NCI-H82 (cell line): ENCODE measurements around the gene MAP4K4.

Experiments used
- DNase-seq: peaks from one replicate; lab custom pipeline; 2025; lab: John Stamatoyannopoulos, UW

The MAP4K4 gene

GRCh38 chr2:101817481-101817880, 120.0 kb downstream of the MAP4K4 start:
- DNase-seq = no peak

DNA sequence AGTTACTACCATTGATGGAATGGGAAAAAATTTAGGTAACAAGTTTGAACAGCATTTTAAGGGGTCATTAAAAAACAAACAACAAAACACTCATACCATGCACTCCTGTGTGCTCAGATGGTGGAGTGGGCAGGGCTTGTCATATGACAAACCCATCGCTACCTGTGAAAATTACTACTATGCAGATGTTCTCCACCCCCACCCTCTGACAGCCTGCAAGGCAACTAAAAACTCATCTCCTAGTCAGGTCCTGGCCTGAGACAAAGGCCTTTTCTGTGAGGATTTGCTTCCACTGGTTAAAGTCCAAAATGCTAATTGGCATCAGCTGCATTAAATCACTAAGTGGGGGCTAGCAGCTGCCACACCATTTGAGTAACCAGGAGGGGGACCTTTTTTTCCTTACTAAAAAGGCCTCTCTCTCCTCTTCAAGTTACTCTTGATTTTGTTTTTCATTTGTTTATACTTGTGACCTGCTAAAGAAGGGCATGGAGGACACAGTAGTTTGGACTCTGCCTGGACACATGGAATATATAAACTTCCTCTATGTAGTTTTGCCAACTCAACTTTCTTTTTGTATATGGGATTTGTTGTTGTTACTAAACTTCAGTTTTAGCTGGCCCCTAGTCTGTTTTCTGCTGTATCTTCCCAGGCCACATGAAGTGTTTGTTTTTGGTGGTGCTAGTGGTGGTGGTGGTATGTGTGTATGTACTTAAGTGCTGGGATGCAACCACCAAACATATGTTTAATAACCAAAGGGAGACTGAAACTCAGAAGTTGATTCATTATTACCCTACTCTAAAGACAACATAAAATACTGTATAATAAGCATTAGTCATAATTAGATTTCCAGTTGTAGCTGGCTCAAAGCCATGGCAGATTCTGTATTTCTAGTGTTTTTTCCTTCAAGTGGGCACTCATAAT, 121.3 kb downstream of the MAP4K4 start:
- peak; percentile 74 for DNase-seq

GRCh38 chr2:101820519-101820918, 123.0 kb downstream of the MAP4K4 start:
- DNase-seq = no peak

- DNase-seq = no peak
Observed at GRCh38 chr2:101821059-101821805, 123.7 kb downstream of the MAP4K4 start.

GRCh38 chr2:101821828-101822458, 124.4 kb downstream of the MAP4K4 start:
- no peak for DNase-seq

GRCh38 chr2:101823347-101823791, 125.9 kb downstream of the MAP4K4 start:
- DNase-seq = peak; percentile 77

GRCh38 chr2:101823859-101824258, 126.4 kb downstream of the MAP4K4 start:
- no peak for DNase-seq

GRCh38 chr2:101826716-101827115, 129.2 kb downstream of the MAP4K4 start:
- no peak for DNase-seq

GRCh38 chr2:101827246-101827645, 129.7 kb downstream of the MAP4K4 start:
- no peak for DNase-seq

GRCh38 chr2:101828257-101828656, 130.8 kb downstream of the MAP4K4 start:
- DNase-seq = no peak

GRCh38 chr2:101828673-101829334, 131.3 kb downstream of the MAP4K4 start:
- no peak for DNase-seq

- no peak for DNase-seq
Observed at GRCh38 chr2:101829429-101829828, 131.9 kb downstream of the MAP4K4 start.

DNA sequence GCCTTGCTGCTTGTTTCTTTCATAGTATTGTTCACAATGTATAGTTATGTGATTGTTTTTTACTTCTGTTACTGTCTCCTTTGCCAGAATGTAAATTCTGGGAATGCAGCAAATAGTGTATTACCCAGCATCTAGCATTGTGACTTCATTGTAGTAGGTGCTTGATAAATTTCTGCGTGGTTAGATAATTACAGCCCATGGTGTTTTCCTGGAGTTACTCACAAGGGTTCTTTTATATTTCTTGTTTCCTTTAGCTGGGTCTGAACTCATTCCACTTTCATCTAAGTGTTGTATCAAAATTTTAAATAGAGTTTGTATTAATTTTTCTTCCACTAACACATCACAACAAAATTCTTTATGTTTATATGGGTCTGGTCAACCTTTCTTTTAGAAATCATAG, 132.6 kb downstream of the MAP4K4 start:
- no peak for DNase-seq

DNA sequence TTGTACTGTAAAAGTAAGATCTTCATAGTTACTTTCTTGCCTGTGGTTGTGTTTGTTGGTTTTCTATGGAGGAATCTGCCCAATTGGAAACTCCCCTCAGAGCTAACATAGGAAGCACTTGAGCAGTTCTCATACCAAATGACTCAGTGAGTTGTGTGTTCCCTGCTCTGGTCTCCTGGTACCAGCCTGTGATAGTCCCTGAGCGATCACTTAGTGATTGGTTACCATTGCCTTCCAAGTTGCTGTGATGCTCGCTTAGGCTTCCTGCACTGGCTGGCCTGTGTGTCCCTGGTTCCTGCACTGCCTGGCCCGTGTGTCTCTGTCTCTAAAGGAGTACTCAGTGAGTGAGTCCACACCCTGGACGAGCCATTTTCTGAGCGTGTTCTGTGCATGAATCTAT, 133.0 kb downstream of the MAP4K4 start:
- no peak for DNase-seq

GRCh38 chr2:101831351-101831865, 133.9 kb downstream of the MAP4K4 start:
- DNase-seq = peak; percentile 81

GRCh38 chr2:101832114-101832513, 134.6 kb downstream of the MAP4K4 start:
- no peak for DNase-seq

GRCh38 chr2:101833890-101834523, 136.5 kb downstream of the MAP4K4 start:
- DNase-seq = no peak

- DNase-seq = no peak
Observed at GRCh38 chr2:101837354-101837753, 139.8 kb downstream of the MAP4K4 start.

DNA sequence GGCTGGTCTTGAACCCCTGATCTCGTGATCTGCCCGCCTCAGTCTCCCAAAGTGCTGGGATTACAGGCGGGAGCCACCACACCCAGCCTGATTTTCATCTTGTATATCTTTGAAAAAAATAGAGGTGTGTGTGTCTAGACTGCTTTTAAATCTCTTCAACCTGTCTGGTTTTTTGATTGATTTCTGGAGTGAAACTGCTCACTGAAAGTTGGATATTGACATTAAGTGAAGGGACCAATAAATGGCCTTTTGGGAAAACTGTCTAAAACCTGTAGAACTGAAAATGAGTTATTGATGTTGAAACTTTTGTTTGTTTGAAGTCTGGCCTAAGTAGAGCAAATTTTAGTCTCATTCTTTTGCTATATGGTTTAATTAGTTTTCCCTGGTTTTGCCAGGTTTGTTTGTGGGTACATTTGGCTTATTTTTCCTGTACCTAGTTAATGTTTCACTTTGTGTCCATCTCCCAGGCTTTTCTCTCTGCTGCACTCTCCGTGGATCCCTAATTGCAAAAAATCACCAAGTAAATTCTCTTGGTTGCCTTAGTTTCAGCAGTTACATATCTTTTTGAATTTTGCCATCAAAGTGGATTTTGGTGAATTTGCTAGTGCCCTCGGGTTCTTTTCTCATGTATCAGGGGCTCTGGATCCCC, 144.3 kb downstream of the MAP4K4 start:
- DNase-seq = no peak

- DNase-seq = no peak
Observed at GRCh38 chr2:101842471-101842870, 145.0 kb downstream of the MAP4K4 start.

- no peak for DNase-seq
Observed at GRCh38 chr2:101843048-101843447, 145.5 kb downstream of the MAP4K4 start.
